ENCODE measurements around the gene BDNF.
A peak's percentile ranks its signal among the peaks of the same experiment; 100 is the strongest.

BDNF gene

GRCh38 chr11:27705873-27706820 lies 5.9 kb upstream of the BDNF start:
- DNase-seq = peak; percentile 16

GRCh38 chr11:27703481-27703880 lies 3.2 kb upstream of the BDNF start:
- DNase-seq = no peak

- DNase-seq = no peak
Measured at GRCh38 chr11:27702811-27703210, 2.6 kb upstream of the BDNF start.

GRCh38 chr11:27701355-27702105 lies 1.3 kb upstream of the BDNF start:
- DNase-seq = no peak

- no peak for DNase-seq
Measured at GRCh38 chr11:27699926-27700350, 317 bp downstream of the BDNF start.

GRCh38 chr11:27699242-27699925 lies 871 bp downstream of the BDNF start:
- DNase-seq = no peak

GRCh38 chr11:27698872-27699241 lies 1.4 kb downstream of the BDNF start:
- peak; percentile 64 for DNase-seq

GRCh38 chr11:27697679-27698275 lies 2.5 kb downstream of the BDNF start:
- no peak for DNase-seq

GRCh38 chr11:27696961-27697360 lies 3.3 kb downstream of the BDNF start:
- DNase-seq = no peak

GRCh38 chr11:27696115-27696514 lies 4.1 kb downstream of the BDNF start:
- DNase-seq = no peak

- DNase-seq = peak; percentile 6
Measured at GRCh38 chr11:27694992-27695391, 5.3 kb downstream of the BDNF start.

GRCh38 chr11:27693398-27693797 lies 6.9 kb downstream of the BDNF start:
- DNase-seq = no peak

GRCh38 chr11:27692781-27693180 lies 7.5 kb downstream of the BDNF start:
- no peak for DNase-seq

- DNase-seq = no peak
Measured at GRCh38 chr11:27688076-27688475, 12.2 kb downstream of the BDNF start.

- no peak for DNase-seq
Measured at GRCh38 chr11:27681664-27682063, 18.6 kb downstream of the BDNF start.

- no peak for DNase-seq
Measured at GRCh38 chr11:27679136-27680015, 20.9 kb downstream of the BDNF start.

- DNase-seq = no peak
Measured at GRCh38 chr11:27678242-27678641, 22.0 kb downstream of the BDNF start.

- no peak for DNase-seq
Measured at GRCh38 chr11:27677108-27677507, 23.1 kb downstream of the BDNF start.

GRCh38 chr11:27673979-27674663 lies 26.1 kb downstream of the BDNF start:
- DNase-seq = no peak

GRCh38 chr11:27672836-27673464 lies 27.3 kb downstream of the BDNF start:
- DNase-seq = no peak

Data from suppressor macrophage treated with lipopolysaccharide for 4 hours (primary cell).